Measurements from ENCODE around the gene PLEKHH1.
"Not testable (repeated sequence)": the region's sequence is repeated elsewhere in the genome, so short reads cannot be mapped to it uniquely, and the experiment has no call there.

PLEKHH1 gene

GRCh38 chr14:67579636-67580035 lies 46.5 kb downstream of the PLEKHH1 start:
- in situ Hi-C loops (cut with HindIII; ENCODE audit: low sequenced_read_pairs): no loop called here

- in situ Hi-C loops (cut with HindIII; ENCODE audit: low sequenced_read_pairs): no loop called here
Measured at GRCh38 chr14:67580336-67581171, 47.5 kb downstream of the PLEKHH1 start.

- in situ Hi-C loops (cut with HindIII; ENCODE audit: low sequenced_read_pairs): no loop called here
Measured at GRCh38 chr14:67581643-67582042, 48.6 kb downstream of the PLEKHH1 start.

- in situ Hi-C loops (cut with HindIII; ENCODE audit: low sequenced_read_pairs): no loop called here
Measured at GRCh38 chr14:67582061-67582460, 49.0 kb downstream of the PLEKHH1 start.

- in situ Hi-C loops (cut with HindIII; ENCODE audit: low sequenced_read_pairs): no loop called here
Measured at GRCh38 chr14:67583711-67584644, 50.9 kb downstream of the PLEKHH1 start.

- in situ Hi-C loops (cut with HindIII; ENCODE audit: low sequenced_read_pairs): no loop called here
Measured at GRCh38 chr14:67584978-67585377, 51.9 kb downstream of the PLEKHH1 start.

GRCh38 chr14:67586369-67586768 lies 53.3 kb downstream of the PLEKHH1 start:
- in situ Hi-C loops (cut with HindIII; ENCODE audit: low sequenced_read_pairs): no loop called here

GRCh38 chr14:67589204-67589770 lies 56.2 kb downstream of the PLEKHH1 start:
- in situ Hi-C loops (cut with HindIII; ENCODE audit: low sequenced_read_pairs): no loop called here

GRCh38 chr14:67593650-67594049 lies 60.6 kb downstream of the PLEKHH1 start:
- in situ Hi-C loops (cut with HindIII; ENCODE audit: low sequenced_read_pairs): not testable (repeated sequence)

GRCh38 chr14:67595392-67595791 lies 62.3 kb downstream of the PLEKHH1 start:
- in situ Hi-C loops (cut with HindIII; ENCODE audit: low sequenced_read_pairs): no loop called here

GRCh38 chr14:67599698-67600561 lies 66.8 kb downstream of the PLEKHH1 start, which contains the start of gene PIGH:
PIGH (minus strand) TSS chr14:67600268; CDS start chr14:67600203, 65 bp downstream.
- in situ Hi-C loops (cut with HindIII; ENCODE audit: low sequenced_read_pairs): loop anchor here (25.0 kb wide), 1 partner anchor 163 kb away; no protein-coding TSS in a partner anchor

- in situ Hi-C loops (cut with HindIII; ENCODE audit: low sequenced_read_pairs): loop anchor here (25.0 kb wide), 1 partner anchor 163 kb away; no protein-coding TSS in a partner anchor
Measured at GRCh38 chr14:67600562-67600974, 67.5 kb downstream of the PLEKHH1 start.

GRCh38 chr14:67602076-67602475 lies 69.0 kb downstream of the PLEKHH1 start:
- in situ Hi-C loops (cut with HindIII; ENCODE audit: low sequenced_read_pairs): loop anchor here (25.0 kb wide), 1 partner anchor 165 kb away; no protein-coding TSS in a partner anchor

GRCh38 chr14:67602995-67603545 lies 70.0 kb downstream of the PLEKHH1 start:
- in situ Hi-C loops (cut with HindIII; ENCODE audit: low sequenced_read_pairs): loop anchor here (25.0 kb wide), 1 partner anchor 166 kb away; no protein-coding TSS in a partner anchor

GRCh38 chr14:67607646-67608045 lies 74.6 kb downstream of the PLEKHH1 start:
- in situ Hi-C loops (cut with HindIII; ENCODE audit: low sequenced_read_pairs): loop anchor here (25.0 kb wide), 1 partner anchor 170 kb away; no protein-coding TSS in a partner anchor

GRCh38 chr14:67609642-67610310 lies 76.7 kb downstream of the PLEKHH1 start:
- in situ Hi-C loops (cut with HindIII; ENCODE audit: low sequenced_read_pairs): loop anchor here (25.0 kb wide), 1 partner anchor 172 kb away; no protein-coding TSS in a partner anchor

GRCh38 chr14:67610491-67610890 lies 77.4 kb downstream of the PLEKHH1 start:
- in situ Hi-C loops (cut with HindIII; ENCODE audit: low sequenced_read_pairs): loop anchor here (25.0 kb wide), 1 partner anchor 173 kb away; no protein-coding TSS in a partner anchor

GRCh38 chr14:67618617-67619063 lies 85.5 kb downstream of the PLEKHH1 start:
- in situ Hi-C loops (cut with HindIII; ENCODE audit: low sequenced_read_pairs): loop anchor here (25.0 kb wide), 1 partner anchor 181 kb away; no protein-coding TSS in a partner anchor
